Measurements from ENCODE around the gene CRADD. TPM values are rescaled to one million over a fixed set of nuclear protein-coding genes. Genes with fewer than 3 reads are reported as not detected.

The CRADD gene
- total and polyA plus RNA-seq, 2 donors (not counting 1 experiment from before 2014, with no cell fraction given): 5.8 to 15.1 TPM

- Histone ChIP-seq H2AFZ (ENCODE audit: insufficient read depth, low read depth, low read length, poor library complexity, severe bottlenecking) (no peak overlapping the region), H3K27ac (ENCODE audit: low read length in 2 of 2) (no peak overlapping the region), H3K9me3 (ENCODE audit: control extremely low read depth in 1 of 3, control insufficient read depth in 2 of 3, insufficient read depth in 1 of 3, low read length in 2 of 3) (no peaks in the 10 kb centered on the region), H3K9ac (ENCODE audit: low read length) (no peak overlapping the region), H3K36me3 (replicated peaks in 1 of 2; ENCODE audit: control extremely low read depth in 1 of 2, control insufficient read depth in 1 of 2, extremely low read depth in 1 of 2, insufficient read depth in 2 of 2, low read length in 1 of 2) (no peaks in the 10 kb centered on the region), H3K79me2 (ENCODE audit: control insufficient read depth, insufficient read depth, low read length) (no peaks in the 10 kb centered on the region), H3K27me3 (replicated peaks in 1 of 4; ENCODE audit: control extremely low read depth in 1 of 4, control insufficient read depth in 3 of 4, insufficient read depth in 4 of 4, low read length in 3 of 4) (no peaks in the 10 kb centered on the region), H4K20me1 (ENCODE audit: control insufficient read depth, insufficient read depth, low read length, poor library complexity, severe bottlenecking) (no peaks in the 10 kb centered on the region), H3K4me1 (ENCODE audit: control insufficient read depth in 2 of 2, insufficient read depth in 2 of 2, low read length in 2 of 2) (no peaks in the 10 kb centered on the region), H3K4me2 (replicated peaks; ENCODE audit: low read depth, low read length, poor library complexity, severe bottlenecking) (no peak overlapping the region), H3K4me3 (ENCODE audit: control extremely low read depth in 1 of 5, extremely low read depth in 1 of 5, insufficient read depth in 1 of 5, low read depth in 2 of 5, low read length in 4 of 5) (no peak overlapping the region)
- POLR2A ChIA-PET: no interaction called here
- Mint-ChIP-seq H3K27me3 (peaks cover 7% of the 10 kb centered on the region), H3K9me3 (ENCODE audit: insufficient read depth) (no peaks in the 10 kb centered on the region), H3K27ac (no peak overlapping the region), H3K4me3 (no peak overlapping the region), H3K4me1 (no peaks in the 10 kb centered on the region)
- intact Hi-C loops (cut with micrococcal nuclease): no loop called here
- 90% methylated on average over 1 of the region's 2 CpGs for whole genome bisulfite sequencing (ENCODE audit: insufficient coverage)
- CTCF ChIA-PET: no interaction called here
- no peak for DNase-seq
- TF ChIP-seq EZH2 (IDR thresholded peaks at IDR 0.05; ENCODE audit: borderline replicate concordance, insufficient read depth, low read depth, low read length, poor library complexity, severe bottlenecking): no peak
- no peak for TF ChIP-seq CTCF (IDR thresholded peaks at IDR 0.05)
- ATAC-seq (ENCODE audit: low read depth): no peak
Measured at GRCh38 chr12:93664573-93665138, 12.5 kb upstream of the CRADD start.

GRCh38 chr12:93667672-93668071 is 9.5 kb upstream of the CRADD start:
- ChIA-PET POLR2A (interaction anchor here (0.7 kb wide), 1 partner anchor 24 kb away, joined by 8 read pairs; no protein-coding TSS in a partner anchor), CTCF (no interaction called here)
- Histone ChIP-seq H3K9ac (ENCODE audit: low read length) (no peak overlapping the region), H4K20me1 (ENCODE audit: control insufficient read depth, insufficient read depth, low read length, poor library complexity, severe bottlenecking) (no peaks in the 10 kb centered on the region), H2AFZ (ENCODE audit: insufficient read depth, low read depth, low read length, poor library complexity, severe bottlenecking) (no peak overlapping the region), H3K36me3 (replicated peaks in 1 of 2; ENCODE audit: control extremely low read depth in 1 of 2, control insufficient read depth in 1 of 2, extremely low read depth in 1 of 2, insufficient read depth in 2 of 2, low read length in 1 of 2) (no peaks in the 10 kb centered on the region), H3K79me2 (ENCODE audit: control insufficient read depth, insufficient read depth, low read length) (no peaks in the 10 kb centered on the region), H3K4me3 (ENCODE audit: control extremely low read depth in 1 of 5, extremely low read depth in 1 of 5, insufficient read depth in 1 of 5, low read depth in 2 of 5, low read length in 4 of 5) (no peak overlapping the region), H3K27ac (ENCODE audit: low read length in 2 of 2) (no peak overlapping the region), H3K27me3 (replicated peaks in 1 of 4; ENCODE audit: control extremely low read depth in 1 of 4, control insufficient read depth in 3 of 4, insufficient read depth in 4 of 4, low read length in 3 of 4) (no peaks in the 10 kb centered on the region), H3K9me3 (ENCODE audit: control extremely low read depth in 1 of 3, control insufficient read depth in 2 of 3, insufficient read depth in 1 of 3, low read length in 2 of 3) (no peaks in the 10 kb centered on the region), H3K4me1 (ENCODE audit: control insufficient read depth in 2 of 2, insufficient read depth in 2 of 2, low read length in 2 of 2) (no peaks in the 10 kb centered on the region), H3K4me2 (replicated peaks; ENCODE audit: low read depth, low read length, poor library complexity, severe bottlenecking) (no peak overlapping the region)
- Mint-ChIP-seq H3K9me3 (ENCODE audit: insufficient read depth) (no peaks in the 10 kb centered on the region), H3K27me3 (no peaks in the 10 kb centered on the region), H3K4me3 (no peak overlapping the region), H3K27ac (no peak overlapping the region), H3K4me1 (no peaks in the 10 kb centered on the region)
- TF ChIP-seq EZH2 (IDR thresholded peaks at IDR 0.05; ENCODE audit: borderline replicate concordance, insufficient read depth, low read depth, low read length, poor library complexity, severe bottlenecking) (no peak), CTCF (IDR thresholded peaks at IDR 0.05) (no peak)
- ATAC-seq (ENCODE audit: low read depth) (no peak), DNase-seq (no peak)
- intact Hi-C loops (cut with micrococcal nuclease): no loop called here
- 100% methylated on average over 1 of the region's 1 CpG for WGBS (ENCODE audit: insufficient coverage)
